ENCODE results near the gene MYH7.
"Not testable (repeated sequence)": the region's sequence is repeated elsewhere in the genome, so short reads cannot be mapped to it uniquely, and the experiment has no call there.

DNA sequence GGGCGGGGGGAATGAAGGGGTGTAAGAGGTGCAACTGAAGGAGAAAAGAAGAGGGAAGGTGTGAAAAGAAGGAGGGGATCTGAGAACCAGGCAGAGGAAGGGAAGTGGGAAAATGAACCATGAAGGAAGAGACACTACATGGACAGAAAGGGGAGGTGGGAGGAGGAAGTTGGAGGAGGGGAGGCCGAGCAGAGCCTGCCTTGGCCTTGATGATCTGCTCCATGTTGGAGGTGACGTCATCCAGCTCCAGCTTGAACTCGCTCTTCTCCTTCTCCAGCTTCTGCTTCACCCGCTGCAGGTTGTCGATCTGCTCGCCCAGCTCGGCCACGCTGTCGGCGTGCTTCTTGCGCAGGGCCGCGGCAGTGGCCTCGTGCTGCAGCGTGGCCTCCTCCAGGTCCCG, 15.8 kb downstream of the MYH7 start:
- TF ChIP-seq, protein P1, sequence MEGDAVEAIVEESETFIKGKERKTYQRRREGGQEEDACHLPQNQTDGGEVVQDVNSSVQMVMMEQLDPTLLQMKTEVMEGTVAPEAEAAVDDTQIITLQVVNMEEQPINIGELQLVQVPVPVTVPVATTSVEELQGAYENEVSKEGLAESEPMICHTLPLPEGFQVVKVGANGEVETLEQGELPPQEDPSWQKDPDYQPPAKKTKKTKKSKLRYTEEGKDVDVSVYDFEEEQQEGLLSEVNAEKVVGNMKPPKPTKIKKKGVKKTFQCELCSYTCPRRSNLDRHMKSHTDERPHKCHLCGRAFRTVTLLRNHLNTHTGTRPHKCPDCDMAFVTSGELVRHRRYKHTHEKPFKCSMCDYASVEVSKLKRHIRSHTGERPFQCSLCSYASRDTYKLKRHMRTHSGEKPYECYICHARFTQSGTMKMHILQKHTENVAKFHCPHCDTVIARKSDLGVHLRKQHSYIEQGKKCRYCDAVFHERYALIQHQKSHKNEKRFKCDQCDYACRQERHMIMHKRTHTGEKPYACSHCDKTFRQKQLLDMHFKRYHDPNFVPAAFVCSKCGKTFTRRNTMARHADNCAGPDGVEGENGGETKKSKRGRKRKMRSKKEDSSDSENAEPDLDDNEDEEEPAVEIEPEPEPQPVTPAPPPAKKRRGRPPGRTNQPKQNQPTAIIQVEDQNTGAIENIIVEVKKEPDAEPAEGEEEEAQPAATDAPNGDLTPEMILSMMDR (IDR thresholded peaks at IDR 0.05) = not testable (repeated sequence)
- TF ChIP-seq POLR2A (IDR thresholded peaks at IDR 0.05) = not testable (repeated sequence)
